ENCODE results near the gene GAL3ST2. TPM values are rescaled to one million over a fixed set of nuclear protein-coding genes. Genes with fewer than 3 reads are reported as not detected.

GAL3ST2 gene
- total RNA-seq, 1 donor from 2014 or later = not detected

- Mint-ChIP-seq H3K4me1 (ENCODE audit: unreplicated experiment) (peaks cover 4% of the 10 kb centered on the region), H3K4me3 (ENCODE audit: unreplicated experiment) (no peak overlapping the region), H3K9me3 (ENCODE audit: unreplicated experiment) (no peaks in the 10 kb centered on the region), H3K27ac (ENCODE audit: unreplicated experiment) (no peak overlapping the region), H3K27me3 (ENCODE audit: unreplicated experiment) (peaks cover 9% of the 10 kb centered on the region), H3K36me3 (ENCODE audit: low read depth, unreplicated experiment) (peaks cover 4% of the 10 kb centered on the region)
- no peak for TF ChIP-seq CTCF (IDR thresholded peaks at IDR 0.05; ENCODE audit: unreplicated experiment)
- DNase-seq (ENCODE audit: low spot score) = no peak
These were observed 24.4 kb upstream of the GAL3ST2 start for GRCh38 chr2:241752253-241752652.

GRCh38 chr2:241752689-241753276 lies 23.8 kb upstream of the GAL3ST2 start:
- Mint-ChIP-seq H3K27ac (ENCODE audit: unreplicated experiment) (no peak overlapping the region), H3K36me3 (ENCODE audit: low read depth, unreplicated experiment) (peaks cover 2% of the 10 kb centered on the region), H3K9me3 (ENCODE audit: unreplicated experiment) (no peaks in the 10 kb centered on the region), H3K27me3 (ENCODE audit: unreplicated experiment) (peaks cover 9% of the 10 kb centered on the region), H3K4me1 (ENCODE audit: unreplicated experiment) (peaks cover 4% of the 10 kb centered on the region), H3K4me3 (ENCODE audit: unreplicated experiment) (no peak overlapping the region)
- no peak for DNase-seq (ENCODE audit: low spot score)
- no peak for TF ChIP-seq CTCF (IDR thresholded peaks at IDR 0.05; ENCODE audit: unreplicated experiment)

- H3K36me3 Mint-ChIP-seq (ENCODE audit: low read depth, unreplicated experiment) = no peaks in the 10 kb centered on the region
- no peak for TF ChIP-seq CTCF (IDR thresholded peaks at IDR 0.05; ENCODE audit: unreplicated experiment)
- peaks cover 4% of the 10 kb centered on the region for H3K4me1 Mint-ChIP-seq (ENCODE audit: unreplicated experiment)
- peaks cover 9% of the 10 kb centered on the region for H3K27me3 Mint-ChIP-seq (ENCODE audit: unreplicated experiment)
- DNase-seq (ENCODE audit: low spot score) = no peak
- no peak overlapping the region for H3K4me3 Mint-ChIP-seq (ENCODE audit: unreplicated experiment)
- H3K9me3 Mint-ChIP-seq (ENCODE audit: unreplicated experiment) = no peaks in the 10 kb centered on the region
- H3K27ac Mint-ChIP-seq (ENCODE audit: unreplicated experiment) = no peak overlapping the region
These were observed 23.1 kb upstream of the GAL3ST2 start for GRCh38 chr2:241753493-241753892.

- Mint-ChIP-seq H3K27ac (ENCODE audit: unreplicated experiment) (no peak overlapping the region), H3K36me3 (ENCODE audit: low read depth, unreplicated experiment) (no peaks in the 10 kb centered on the region), H3K4me3 (ENCODE audit: unreplicated experiment) (no peak overlapping the region), H3K9me3 (ENCODE audit: unreplicated experiment) (no peaks in the 10 kb centered on the region), H3K4me1 (ENCODE audit: unreplicated experiment) (peaks cover 4% of the 10 kb centered on the region), H3K27me3 (ENCODE audit: unreplicated experiment) (peaks cover 9% of the 10 kb centered on the region)
- TF ChIP-seq CTCF (IDR thresholded peaks at IDR 0.05; ENCODE audit: unreplicated experiment) = no peak
- DNase-seq (ENCODE audit: low spot score) = no peak
These were observed 22.6 kb upstream of the GAL3ST2 start for GRCh38 chr2:241754042-241754441.

GRCh38 chr2:241755166-241755565 lies 21.5 kb upstream of the GAL3ST2 start:
- H3K36me3 Mint-ChIP-seq (ENCODE audit: low read depth, unreplicated experiment) = peaks cover 8% of the 10 kb centered on the region
- no peaks in the 10 kb centered on the region for H3K9me3 Mint-ChIP-seq (ENCODE audit: unreplicated experiment)
- no peak for TF ChIP-seq CTCF (IDR thresholded peaks at IDR 0.05; ENCODE audit: unreplicated experiment)
- H3K27me3 Mint-ChIP-seq (ENCODE audit: unreplicated experiment) = peaks cover 9% of the 10 kb centered on the region
- H3K27ac Mint-ChIP-seq (ENCODE audit: unreplicated experiment) = no peak overlapping the region
- H3K4me1 Mint-ChIP-seq (ENCODE audit: unreplicated experiment) = peaks cover 4% of the 10 kb centered on the region
- no peak overlapping the region for H3K4me3 Mint-ChIP-seq (ENCODE audit: unreplicated experiment)
- no peak for DNase-seq (ENCODE audit: low spot score)

All from endothelial cell (in vitro differentiated cells).